Caco-2 (cell line): Measurements from ENCODE around the gene MGARP. TPM values are rescaled to one million over a fixed set of nuclear protein-coding genes. Genes with fewer than 3 reads are reported as not detected.

Experiments used
- BruUV-seq: library from RNA; stranded (reverse); fragments of 400-500 nt; replicated peaks from 2 replicates; lab custom pipeline; 2021; lab: Mats Ljungman, UMichigan
- CTCF ChIA-PET: fragments of 300-600 bp; sonication (Branson Sonifier 250); formaldehyde crosslinking; loops from one replicate; lab custom pipeline; 2022; ENCODE audit warnings: antibody characterized with exemption; lab: Charles Lee
- POLR2A ChIA-PET: fragments of 300-600 bp; sonication (Branson Sonifier 250); formaldehyde crosslinking; loops from one replicate; lab custom pipeline; 2022; ENCODE audit warnings: antibody characterized with exemption; lab: Charles Lee
- DNase-seq, 2 experiments: peaks; one replicate each; pipeline versions ENCODE4 v3.0.0 to v3.0.0-alpha.2; 2020 to 2022
- H3K27me3 ChIP-seq: replicated peaks from 2 replicates; pipeline ENCODE4 v1.6.0; 2011; ENCODE audit warnings: low read length; ENCODE audit not compliant: control insufficient read depth, insufficient read depth
- H3K36me3 ChIP-seq: 2 replicates; pipeline ENCODE4 v1.5.1; 2011; ENCODE audit warnings: low read length; ENCODE audit not compliant: control insufficient read depth, insufficient read depth
- H3K4me1 ChIP-seq: fragments of 250-450 bp; sonication (Bioruptor Pico); 2 replicates; pipeline ENCODE4 v1.5.1; 2020; ENCODE audit warnings: mild to moderate bottlenecking
- H3K4me3 ChIP-seq: 2 replicates; pipeline ENCODE4 v1.5.1; 2011; ENCODE audit warnings: low read depth, mild to moderate bottlenecking, control low read depth, low read length
- H3K9me3 ChIP-seq: fragments of 250-450 bp; sonication (Bioruptor Pico); 2 replicates; pipeline ENCODE4 v1.5.1; 2020; ENCODE audit warnings: mild to moderate bottlenecking, moderate library complexity
- H3K27ac Mint-ChIP-seq: one replicate; pipeline ENCODE4 v1.8.0; 2022; ENCODE audit warnings: mixed read lengths; ENCODE audit not compliant: unreplicated experiment
- H3K27me3 Mint-ChIP-seq: one replicate; pipeline ENCODE4 v1.8.0; 2022; ENCODE audit warnings: mixed read lengths; ENCODE audit not compliant: insufficient read depth, unreplicated experiment
- H3K36me3 Mint-ChIP-seq: one replicate; pipeline ENCODE4 v1.8.0; 2022; ENCODE audit warnings: mild to moderate bottlenecking, mixed read lengths; ENCODE audit not compliant: insufficient read depth, unreplicated experiment
- H3K4me1 Mint-ChIP-seq: one replicate; pipeline ENCODE4 v1.8.0; 2022; ENCODE audit warnings: low read depth, mixed read lengths; ENCODE audit not compliant: unreplicated experiment
- H3K4me3 Mint-ChIP-seq: one replicate; pipeline ENCODE4 v1.8.0; 2022; ENCODE audit warnings: mild to moderate bottlenecking, moderate library complexity, mixed read lengths; ENCODE audit not compliant: unreplicated experiment
- H3K9me3 Mint-ChIP-seq: one replicate; pipeline ENCODE4 v1.8.0; 2022; ENCODE audit warnings: mixed read lengths; ENCODE audit not compliant: unreplicated experiment
- intact Hi-C: fragments of 100-400 bp; cut with micrococcal nuclease; formaldehyde crosslinking; loops from one replicate; pipeline ENCODE4 v1.10.0; 2022; ENCODE audit not compliant: unreplicated experiment
- total RNA-seq: library from RNA; stranded (reverse); gene quantifications from 2 replicates; pipeline ENCODE4 v1.2.3, GENCODE V29; 2022
- TF ChIP-seq, protein P1 (sequence below), 2 experiments: fragments of 200-600 bp in 1 of 2; IDR thresholded peaks; 1 replicate in 1 of 2; 2 replicates in 1 of 2; pipeline versions ENCODE4 v1.5.1 to v1.8.0; 2011 to 2022; ENCODE audit warnings: antibody characterized with exemption in 1 of 2, control low read depth in 1 of 2, inconsistent platforms in 1 of 2, low read depth in 1 of 2, low read length in 1 of 2, mild to moderate bottlenecking in 1 of 2, moderate library complexity in 1 of 2; ENCODE audit not compliant: insufficient read depth in 1 of 2, severe bottlenecking in 1 of 2, unreplicated experiment in 1 of 2

The MGARP gene
- total RNA-seq, 1 experiment from 2014 or later: 0.23 TPM

- H3K4me3 ChIP-seq: peak overlapping the region; percentile 31
Observed at GRCh38 chr4:139266583-139267257, 13.3 kb downstream of the MGARP start.

DNA sequence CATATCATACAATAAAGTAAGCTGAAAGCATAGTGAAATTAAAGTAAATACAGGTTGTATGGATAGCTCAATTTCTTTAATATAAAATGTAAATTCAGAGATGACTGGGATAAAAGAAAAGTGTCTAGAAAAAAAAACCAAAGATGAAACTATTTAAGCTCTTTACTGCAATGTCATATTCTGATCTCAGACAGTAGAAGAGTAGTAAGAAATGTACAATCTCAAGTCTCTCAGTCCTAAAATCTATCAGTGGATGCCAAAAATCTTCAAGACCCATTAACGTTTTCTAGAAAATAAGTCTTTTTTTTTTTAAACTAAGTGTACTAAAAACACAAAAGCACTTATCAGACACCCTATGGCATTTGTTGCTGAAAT lies 13.8 kb downstream of the MGARP start:
- no peaks in the 10 kb centered on the region for H3K27me3 Mint-ChIP-seq
- Histone ChIP-seq H3K4me3 (peak overlapping the region; percentile 31), H3K9me3 (no peaks in the 10 kb centered on the region), H3K4me1 (peaks cover 18% of the 10 kb centered on the region), H3K36me3 (no peaks in the 10 kb centered on the region), H3K27me3 (no peaks in the 10 kb centered on the region)
- BruUV-seq: TSS peak; percentile 84
- ChIA-PET CTCF (no interaction called here), POLR2A (interaction anchor here (1.3 kb wide), 1 partner anchor 29 kb away, joined by 3 read pairs; no protein-coding TSS in a partner anchor)
- H3K4me1 Mint-ChIP-seq: peaks cover 17% of the 10 kb centered on the region
- TF ChIP-seq, protein P1, sequence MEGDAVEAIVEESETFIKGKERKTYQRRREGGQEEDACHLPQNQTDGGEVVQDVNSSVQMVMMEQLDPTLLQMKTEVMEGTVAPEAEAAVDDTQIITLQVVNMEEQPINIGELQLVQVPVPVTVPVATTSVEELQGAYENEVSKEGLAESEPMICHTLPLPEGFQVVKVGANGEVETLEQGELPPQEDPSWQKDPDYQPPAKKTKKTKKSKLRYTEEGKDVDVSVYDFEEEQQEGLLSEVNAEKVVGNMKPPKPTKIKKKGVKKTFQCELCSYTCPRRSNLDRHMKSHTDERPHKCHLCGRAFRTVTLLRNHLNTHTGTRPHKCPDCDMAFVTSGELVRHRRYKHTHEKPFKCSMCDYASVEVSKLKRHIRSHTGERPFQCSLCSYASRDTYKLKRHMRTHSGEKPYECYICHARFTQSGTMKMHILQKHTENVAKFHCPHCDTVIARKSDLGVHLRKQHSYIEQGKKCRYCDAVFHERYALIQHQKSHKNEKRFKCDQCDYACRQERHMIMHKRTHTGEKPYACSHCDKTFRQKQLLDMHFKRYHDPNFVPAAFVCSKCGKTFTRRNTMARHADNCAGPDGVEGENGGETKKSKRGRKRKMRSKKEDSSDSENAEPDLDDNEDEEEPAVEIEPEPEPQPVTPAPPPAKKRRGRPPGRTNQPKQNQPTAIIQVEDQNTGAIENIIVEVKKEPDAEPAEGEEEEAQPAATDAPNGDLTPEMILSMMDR (IDR thresholded peaks at IDR 0.05; ENCODE audit: insufficient read depth in 1 of 2, low read depth in 1 of 2, low read length in 1 of 2, severe bottlenecking in 1 of 2, unreplicated experiment in 1 of 2): no peak
- H3K4me3 Mint-ChIP-seq: peak overlapping the region; percentile 83
- no peaks in the 10 kb centered on the region for H3K36me3 Mint-ChIP-seq
- intact Hi-C loops: loop anchor here (1.0 kb wide), 2 partner anchors 29 to 37 kb away; no protein-coding TSS in a partner anchor
- peak overlapping the region; percentile 85 for H3K27ac Mint-ChIP-seq
- DNase-seq: no peak
- no peaks in the 10 kb centered on the region for H3K9me3 Mint-ChIP-seq

More at GRCh38 chr4:139266583-139267257, 13.3 kb downstream of the MGARP start:
- H3K9me3 Mint-ChIP-seq: no peaks in the 10 kb centered on the region
- H3K36me3 ChIP-seq: no peaks in the 10 kb centered on the region
- TF ChIP-seq, protein P1 (IDR thresholded peaks at IDR 0.05; ENCODE audit: insufficient read depth in 1 of 2, low read depth in 1 of 2, low read length in 1 of 2, severe bottlenecking in 1 of 2, unreplicated experiment in 1 of 2): no peak
- peaks cover 17% of the 10 kb centered on the region for H3K4me1 Mint-ChIP-seq
- no peaks in the 10 kb centered on the region for H3K27me3 Mint-ChIP-seq
- H3K36me3 Mint-ChIP-seq: no peaks in the 10 kb centered on the region
- ChIA-PET CTCF (no interaction called here), POLR2A (interaction anchor here (0.5 to 1.3 kb wide), 2 partner anchors 29 to 90 kb away, joined by 3 to 4 read pairs; partner anchors contain the start of gene ELF2)
- H3K27me3 ChIP-seq: no peaks in the 10 kb centered on the region
- no peaks in the 10 kb centered on the region for H3K9me3 ChIP-seq
- no TSS peak for BruUV-seq
- peak overlapping the region; percentile 85 for H3K27ac Mint-ChIP-seq
- intact Hi-C loops: loop anchor here (1.0 kb wide), 2 partner anchors 29 to 37 kb away; no protein-coding TSS in a partner anchor
- peaks cover 18% of the 10 kb centered on the region for H3K4me1 ChIP-seq
- H3K4me3 Mint-ChIP-seq: peak overlapping the region; percentile 83
- peak; percentile 73 to 82 for DNase-seq

DNA sequence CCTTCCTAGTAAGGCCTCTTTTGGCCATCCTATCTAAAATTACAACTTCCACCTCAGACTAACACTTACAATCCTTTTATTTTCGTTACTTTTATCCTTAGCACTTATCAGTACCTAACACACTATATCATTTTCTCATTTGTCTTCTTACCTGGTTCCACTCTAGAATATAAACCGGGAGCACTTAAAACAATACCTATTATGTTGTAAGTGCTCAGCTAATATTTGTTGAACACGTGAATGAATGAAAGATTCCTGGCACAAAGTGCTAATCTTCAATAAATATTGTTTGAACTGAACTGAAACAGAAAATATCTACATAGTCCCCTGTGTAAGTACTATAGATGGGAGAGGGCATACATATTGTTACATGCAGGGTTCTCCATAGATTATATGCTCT lies 14.4 kb downstream of the MGARP start:
- H3K27me3 Mint-ChIP-seq: no peaks in the 10 kb centered on the region
- intact Hi-C loops: loop anchor here (1.0 kb wide), 2 partner anchors 30 to 36 kb away; no protein-coding TSS in a partner anchor
- POLR2A ChIA-PET: interaction anchor here (1.3 kb wide), 1 partner anchor 30 kb away, joined by 3 read pairs; no protein-coding TSS in a partner anchor

More for the DNA sequence above, 14.4 kb downstream of the MGARP start:
- Mint-ChIP-seq H3K36me3 (no peaks in the 10 kb centered on the region), H3K9me3 (no peaks in the 10 kb centered on the region), H3K27ac (peak overlapping the region; percentile 15), H3K4me3 (no peak overlapping the region), H3K4me1 (peaks cover 17% of the 10 kb centered on the region)
- no TSS peak for BruUV-seq
- DNase-seq: no peak
- TF ChIP-seq, protein P1 (IDR thresholded peaks at IDR 0.05; ENCODE audit: insufficient read depth in 1 of 2, low read depth in 1 of 2, low read length in 1 of 2, severe bottlenecking in 1 of 2, unreplicated experiment in 1 of 2): no peak
- CTCF ChIA-PET: no interaction called here
- peaks cover 18% of the 10 kb centered on the region for H3K4me1 ChIP-seq
- H3K9me3 ChIP-seq: no peaks in the 10 kb centered on the region
- no peaks in the 10 kb centered on the region for H3K36me3 ChIP-seq
- no peak overlapping the region for H3K4me3 ChIP-seq
- H3K27me3 ChIP-seq: no peaks in the 10 kb centered on the region
